Measurements from ENCODE around the gene LRPPRC. TPM values are rescaled to one million over a fixed set of nuclear protein-coding genes. Genes with fewer than 3 reads are reported as not detected.
A peak's percentile ranks its signal among the peaks of the same experiment; 100 is the strongest.

LRPPRC gene
- polyA plus RNA-seq, 1 of the 3 experiments (the other 2 are of a cell fraction): 31.4 TPM

GRCh38 chr2:43941966-43942365 is 53.8 kb downstream of the LRPPRC start:
- no peaks in the 10 kb centered on the region for H3K9me2 ChIP-seq
- peaks cover 70 to 90% of the 10 kb centered on the region in 2 experiments for H3K36me3 ChIP-seq (replicated peaks in 1 of 2; ENCODE audit: control insufficient read depth in 1 of 2, insufficient read depth in 2 of 2, low read length in 1 of 2)
- H3K9ac ChIP-seq: no peak overlapping the region
- no peaks in the 10 kb centered on the region for H3K9me3 ChIP-seq
- H3K27me3 ChIP-seq (ENCODE audit: insufficient read depth): no peaks in the 10 kb centered on the region
- 79% methylated on average over 4 of the region's 4 CpGs for WGBS (ENCODE audit: low lambda C conversion rate)
- H3K4me1 ChIP-seq (ENCODE audit: control insufficient read depth in 1 of 2, insufficient read depth in 2 of 2, low read depth in 1 of 2, low read length in 1 of 2): peaks cover 0 to 48% of the 10 kb centered on the region in 2 experiments; a peak in 2 of 4 replicates
- H3K27ac ChIP-seq (ENCODE audit: low read depth in 2 of 2, low read length in 1 of 2): no peak overlapping the region; a peak in 1 of 4 replicates
- DNase-seq: no peak
- H3K4me3 ChIP-seq (ENCODE audit: low read depth in 2 of 2, low read length in 1 of 2): no peak overlapping the region
- H4K20me1 ChIP-seq (ENCODE audit: insufficient read depth): no peaks in the 10 kb centered on the region
- POLR2A ChIA-PET: no interaction called here
- H3K79me2 ChIP-seq (ENCODE audit: insufficient read depth): peaks cover 6% of the 10 kb centered on the region; the same call in 1 of the 2 replicates
- no peak overlapping the region for H2AFZ ChIP-seq (ENCODE audit: low read depth)
- peaks cover 3% of the 10 kb centered on the region for H3F3A ChIP-seq (replicated peaks; ENCODE audit: insufficient read depth)
- CTCF ChIA-PET: interaction anchor here (0.9 to 10.8 kb wide), 6 partner anchors 10 to 365 kb away, joined by 3 to 77 read pairs (median 4); no protein-coding TSS in a partner anchor
- TF ChIP-seq RCOR1 (IDR thresholded peaks at IDR 0.05; ENCODE audit: low read length): no peak
- TF ChIP-seq, protein P1, sequence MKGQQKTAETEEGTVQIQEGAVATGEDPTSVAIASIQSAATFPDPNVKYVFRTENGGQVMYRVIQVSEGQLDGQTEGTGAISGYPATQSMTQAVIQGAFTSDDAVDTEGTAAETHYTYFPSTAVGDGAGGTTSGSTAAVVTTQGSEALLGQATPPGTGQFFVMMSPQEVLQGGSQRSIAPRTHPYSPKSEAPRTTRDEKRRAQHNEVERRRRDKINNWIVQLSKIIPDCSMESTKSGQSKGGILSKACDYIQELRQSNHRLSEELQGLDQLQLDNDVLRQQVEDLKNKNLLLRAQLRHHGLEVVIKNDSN (IDR thresholded peaks at IDR 0.05; ENCODE audit: borderline replicate concordance, low read depth): no peak
- no peak for TF ChIP-seq NRF1 (IDR thresholded peaks at IDR 0.05; ENCODE audit: low read depth, low read length)
- TF ChIP-seq EP300 (IDR thresholded peaks at IDR 0.05; ENCODE audit: borderline replicate concordance in 1 of 2, low read depth in 1 of 2, low read length in 1 of 2): no peak
- TF ChIP-seq MXI1 (IDR thresholded peaks at IDR 0.05; ENCODE audit: low read depth, low read length): no peak
- TF ChIP-seq SMC3 (IDR thresholded peaks at IDR 0.05; ENCODE audit: low read depth, low read length): no peak
- TF ChIP-seq, protein P2, sequence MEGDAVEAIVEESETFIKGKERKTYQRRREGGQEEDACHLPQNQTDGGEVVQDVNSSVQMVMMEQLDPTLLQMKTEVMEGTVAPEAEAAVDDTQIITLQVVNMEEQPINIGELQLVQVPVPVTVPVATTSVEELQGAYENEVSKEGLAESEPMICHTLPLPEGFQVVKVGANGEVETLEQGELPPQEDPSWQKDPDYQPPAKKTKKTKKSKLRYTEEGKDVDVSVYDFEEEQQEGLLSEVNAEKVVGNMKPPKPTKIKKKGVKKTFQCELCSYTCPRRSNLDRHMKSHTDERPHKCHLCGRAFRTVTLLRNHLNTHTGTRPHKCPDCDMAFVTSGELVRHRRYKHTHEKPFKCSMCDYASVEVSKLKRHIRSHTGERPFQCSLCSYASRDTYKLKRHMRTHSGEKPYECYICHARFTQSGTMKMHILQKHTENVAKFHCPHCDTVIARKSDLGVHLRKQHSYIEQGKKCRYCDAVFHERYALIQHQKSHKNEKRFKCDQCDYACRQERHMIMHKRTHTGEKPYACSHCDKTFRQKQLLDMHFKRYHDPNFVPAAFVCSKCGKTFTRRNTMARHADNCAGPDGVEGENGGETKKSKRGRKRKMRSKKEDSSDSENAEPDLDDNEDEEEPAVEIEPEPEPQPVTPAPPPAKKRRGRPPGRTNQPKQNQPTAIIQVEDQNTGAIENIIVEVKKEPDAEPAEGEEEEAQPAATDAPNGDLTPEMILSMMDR (IDR thresholded peaks at IDR 0.05): no peak
- peak; percentile 45 for TF ChIP-seq RAD21 (IDR thresholded peaks at IDR 0.05; ENCODE audit: low read length)
- TF ChIP-seq SIN3A (IDR thresholded peaks at IDR 0.05; ENCODE audit: borderline replicate concordance, low read depth, low read length): no peak
- H3K4me2 ChIP-seq: no peak overlapping the region

GRCh38 chr2:43941359-43941758 is 54.4 kb downstream of the LRPPRC start:
- H3K9me2 ChIP-seq: no peaks in the 10 kb centered on the region
- no peak for DNase-seq
- 57% methylated on average over 3 of the region's 3 CpGs for WGBS (ENCODE audit: low lambda C conversion rate)
- no peaks in the 10 kb centered on the region for H3K27me3 ChIP-seq (ENCODE audit: insufficient read depth)
- no peaks in the 10 kb centered on the region for H4K20me1 ChIP-seq (ENCODE audit: insufficient read depth)
- ChIA-PET CTCF (interaction anchor here (0.9 to 10.8 kb wide), 7 partner anchors 9 to 364 kb away, joined by 3 to 77 read pairs (median 4); no protein-coding TSS in a partner anchor), POLR2A (no interaction called here)
- H2AFZ ChIP-seq (ENCODE audit: low read depth): no peak overlapping the region
- H3K36me3 ChIP-seq (replicated peaks in 1 of 2; ENCODE audit: control insufficient read depth in 1 of 2, insufficient read depth in 2 of 2, low read length in 1 of 2): peaks cover 66 to 90% of the 10 kb centered on the region in 2 experiments
- no peak overlapping the region for H3K9ac ChIP-seq
- peaks cover 0 to 48% of the 10 kb centered on the region in 2 experiments; a peak in 2 of 4 replicates for H3K4me1 ChIP-seq (ENCODE audit: control insufficient read depth in 1 of 2, insufficient read depth in 2 of 2, low read depth in 1 of 2, low read length in 1 of 2)
- peak overlapping the region in 1 of 2 experiments; percentile 47; a peak in 1 of 4 replicates for H3K27ac ChIP-seq (ENCODE audit: low read depth in 2 of 2, low read length in 1 of 2)
- peaks cover 6% of the 10 kb centered on the region; the same call in 1 of the 2 replicates for H3K79me2 ChIP-seq (ENCODE audit: insufficient read depth)
- H3K4me3 ChIP-seq (ENCODE audit: low read depth in 2 of 2, low read length in 1 of 2): no peak overlapping the region
- H3K9me3 ChIP-seq: no peaks in the 10 kb centered on the region
- peaks cover 3% of the 10 kb centered on the region for H3F3A ChIP-seq (replicated peaks; ENCODE audit: insufficient read depth)
- H3K4me2 ChIP-seq: no peak overlapping the region
- TF ChIP-seq FOSL2 (IDR thresholded peaks at IDR 0.05; ENCODE audit: borderline replicate concordance, low read depth) (no peak), TCF12 (IDR thresholded peaks at IDR 0.05) (no peak; the same call in 1 of the 2 replicates), ZBTB33 (IDR thresholded peaks at IDR 0.05; ENCODE audit: borderline replicate concordance, low read depth) (no peak), CHD2 (IDR thresholded peaks at IDR 0.05; ENCODE audit: low read length, partially characterized antibody) (no peak), NRF1 (IDR thresholded peaks at IDR 0.05; ENCODE audit: low read depth, low read length) (no peak), YY1 (IDR thresholded peaks at IDR 0.05; ENCODE audit: low read depth) (no peak), MEF2A (IDR thresholded peaks at IDR 0.05; ENCODE audit: borderline replicate concordance, low read depth) (no peak), NFIC (IDR thresholded peaks at IDR 0.05; ENCODE audit: borderline replicate concordance) (no peak), GABPA (IDR thresholded peaks at IDR 0.05; ENCODE audit: low read depth) (no peak), SIN3A (IDR thresholded peaks at IDR 0.05; ENCODE audit: borderline replicate concordance, low read depth, low read length) (no peak), ELF1 (IDR thresholded peaks at IDR 0.05) (no peak)
- TF ChIP-seq, protein P3, sequence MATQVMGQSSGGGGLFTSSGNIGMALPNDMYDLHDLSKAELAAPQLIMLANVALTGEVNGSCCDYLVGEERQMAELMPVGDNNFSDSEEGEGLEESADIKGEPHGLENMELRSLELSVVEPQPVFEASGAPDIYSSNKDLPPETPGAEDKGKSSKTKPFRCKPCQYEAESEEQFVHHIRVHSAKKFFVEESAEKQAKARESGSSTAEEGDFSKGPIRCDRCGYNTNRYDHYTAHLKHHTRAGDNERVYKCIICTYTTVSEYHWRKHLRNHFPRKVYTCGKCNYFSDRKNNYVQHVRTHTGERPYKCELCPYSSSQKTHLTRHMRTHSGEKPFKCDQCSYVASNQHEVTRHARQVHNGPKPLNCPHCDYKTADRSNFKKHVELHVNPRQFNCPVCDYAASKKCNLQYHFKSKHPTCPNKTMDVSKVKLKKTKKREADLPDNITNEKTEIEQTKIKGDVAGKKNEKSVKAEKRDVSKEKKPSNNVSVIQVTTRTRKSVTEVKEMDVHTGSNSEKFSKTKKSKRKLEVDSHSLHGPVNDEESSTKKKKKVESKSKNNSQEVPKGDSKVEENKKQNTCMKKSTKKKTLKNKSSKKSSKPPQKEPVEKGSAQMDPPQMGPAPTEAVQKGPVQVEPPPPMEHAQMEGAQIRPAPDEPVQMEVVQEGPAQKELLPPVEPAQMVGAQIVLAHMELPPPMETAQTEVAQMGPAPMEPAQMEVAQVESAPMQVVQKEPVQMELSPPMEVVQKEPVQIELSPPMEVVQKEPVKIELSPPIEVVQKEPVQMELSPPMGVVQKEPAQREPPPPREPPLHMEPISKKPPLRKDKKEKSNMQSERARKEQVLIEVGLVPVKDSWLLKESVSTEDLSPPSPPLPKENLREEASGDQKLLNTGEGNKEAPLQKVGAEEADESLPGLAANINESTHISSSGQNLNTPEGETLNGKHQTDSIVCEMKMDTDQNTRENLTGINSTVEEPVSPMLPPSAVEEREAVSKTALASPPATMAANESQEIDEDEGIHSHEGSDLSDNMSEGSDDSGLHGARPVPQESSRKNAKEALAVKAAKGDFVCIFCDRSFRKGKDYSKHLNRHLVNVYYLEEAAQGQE (IDR thresholded peaks at IDR 0.05; ENCODE audit: low read depth, low read length): no peak

All from SK-N-SH (cell line).